Stimulated activated CD8-positive, alpha-beta memory T cell treated with anti-CD3 and anti-CD28 coated beads, Interleukin-12 subunit alpha, Interleukin-12 subunit beta, amount 100 ng/mL, for 1 hour (primary cell): ENCODE results near the gene AP3S2.
A peak's percentile ranks its signal among the peaks of the same experiment; 100 is the strongest.
"Not testable (repeated sequence)": the region's sequence is repeated elsewhere in the genome, so short reads cannot be mapped to it uniquely, and the experiment has no call there.

ENCODE experiments used
- DNase-seq: peaks from one replicate; pipeline ENCODE4 v3.0.0-alpha.2; 2020; ENCODE audit warnings: low read depth

AP3S2 gene

GRCh38 chr15:89903015-89903857, 9.4 kb upstream of the AP3S2 start:
- no peak for DNase-seq

- no peak for DNase-seq
These were observed 7.1 kb upstream of the AP3S2 start for GRCh38 chr15:89900849-89901248.

GRCh38 chr15:89899951-89900567, 6.3 kb upstream of the AP3S2 start:
- DNase-seq: no peak

- no peak for DNase-seq
These were observed 5.6 kb upstream of the AP3S2 start for GRCh38 chr15:89899295-89899945.

- DNase-seq: peak; percentile 15
These were observed 5.0 kb upstream of the AP3S2 start for GRCh38 chr15:89898614-89899294.

- DNase-seq: no peak
These were observed 4.4 kb upstream of the AP3S2 start for GRCh38 chr15:89898146-89898545.

- no peak for DNase-seq
These were observed 767 bp downstream of the AP3S2 start for GRCh38 chr15:89893027-89893426.

- DNase-seq: no peak
These were observed 5.5 kb downstream of the AP3S2 start for GRCh38 chr15:89888214-89888804.

GRCh38 chr15:89885611-89886010, 8.2 kb downstream of the AP3S2 start:
- DNase-seq: no peak

- DNase-seq: not testable (repeated sequence)
These were observed 8.6 kb downstream of the AP3S2 start for GRCh38 chr15:89885179-89885578.

- no peak for DNase-seq
These were observed 10.3 kb downstream of the AP3S2 start for GRCh38 chr15:89883518-89883917.

GRCh38 chr15:89880727-89881126, 13.1 kb downstream of the AP3S2 start:
- no peak for DNase-seq

GRCh38 chr15:89878323-89878722, 15.5 kb downstream of the AP3S2 start:
- DNase-seq: no peak

- DNase-seq: no peak
These were observed 16.7 kb downstream of the AP3S2 start for GRCh38 chr15:89877083-89877425.

- DNase-seq: no peak
These were observed 17.3 kb downstream of the AP3S2 start for GRCh38 chr15:89876396-89877082.

- no peak for DNase-seq
These were observed 18.1 kb downstream of the AP3S2 start for GRCh38 chr15:89875741-89876140.

- peak; percentile 70 for DNase-seq
These were observed 18.7 kb downstream of the AP3S2 start for GRCh38 chr15:89874926-89875564.

GRCh38 chr15:89870688-89871288, 23.0 kb downstream of the AP3S2 start:
- no peak for DNase-seq

- DNase-seq: no peak
These were observed 23.8 kb downstream of the AP3S2 start for GRCh38 chr15:89870006-89870405.

- not testable (repeated sequence) for DNase-seq
These were observed 24.3 kb downstream of the AP3S2 start for GRCh38 chr15:89869490-89869889.
